ENCODE measurements around the gene MR1.

Gene MR1

DNA sequence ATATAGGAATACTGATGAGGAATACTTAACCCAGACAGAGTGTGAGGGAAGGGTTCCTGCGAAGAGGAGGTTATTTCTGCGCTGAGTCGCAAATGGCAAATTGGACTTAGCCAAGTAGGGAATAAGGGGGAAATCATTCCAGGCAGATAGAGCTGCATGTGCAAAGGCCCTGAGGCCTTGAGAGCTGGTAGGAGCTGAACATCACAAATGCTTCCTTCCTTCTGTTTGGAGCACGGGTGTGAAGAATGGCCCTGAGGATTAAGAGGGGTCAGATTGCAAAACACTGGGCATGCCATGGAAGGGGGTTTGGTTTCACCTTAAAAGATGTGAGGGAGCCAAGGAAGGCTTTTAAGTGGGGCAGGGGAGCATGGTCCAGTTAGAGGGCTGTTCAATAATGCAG lies 67.2 kb downstream of the MR1 start:
- Histone ChIP-seq H3K4me3 (ENCODE audit: low read length, poor library complexity, severe bottlenecking) (no peak overlapping the region), H3K27me3 (ENCODE audit: insufficient read depth, low read length, poor library complexity, severe bottlenecking) (no peaks in the 10 kb centered on the region), H3K36me3 (ENCODE audit: insufficient read depth, low read length) (no peaks in the 10 kb centered on the region), H3K9ac (ENCODE audit: low read depth, low read length, poor library complexity, severe bottlenecking) (peak overlapping the region; percentile 52), H3K4me1 (ENCODE audit: insufficient read depth, low read length, poor library complexity, severe bottlenecking) (peaks cover 54% of the 10 kb centered on the region), H3K4me2 (ENCODE audit: low read depth, low read length, poor library complexity, severe bottlenecking) (no peak overlapping the region), H4K20me1 (ENCODE audit: insufficient read depth, low read length, poor library complexity, severe bottlenecking) (no peaks in the 10 kb centered on the region), H2AFZ (ENCODE audit: low read length) (no peak overlapping the region), H3K9me2 (replicated peaks; ENCODE audit: low read depth, low read length) (no peaks in the 10 kb centered on the region), H3K9me3 (ENCODE audit: insufficient read depth, low read depth, low read length) (no peaks in the 10 kb centered on the region), H3K79me2 (ENCODE audit: insufficient read depth, low read length) (no peaks in the 10 kb centered on the region), H3F3A (ENCODE audit: low read depth) (no peaks in the 10 kb centered on the region)
- no peak for TF ChIP-seq EZH2phosphoT487 (IDR thresholded peaks at IDR 0.05; ENCODE audit: borderline replicate concordance)
- TF ChIP-seq, protein P1, sequence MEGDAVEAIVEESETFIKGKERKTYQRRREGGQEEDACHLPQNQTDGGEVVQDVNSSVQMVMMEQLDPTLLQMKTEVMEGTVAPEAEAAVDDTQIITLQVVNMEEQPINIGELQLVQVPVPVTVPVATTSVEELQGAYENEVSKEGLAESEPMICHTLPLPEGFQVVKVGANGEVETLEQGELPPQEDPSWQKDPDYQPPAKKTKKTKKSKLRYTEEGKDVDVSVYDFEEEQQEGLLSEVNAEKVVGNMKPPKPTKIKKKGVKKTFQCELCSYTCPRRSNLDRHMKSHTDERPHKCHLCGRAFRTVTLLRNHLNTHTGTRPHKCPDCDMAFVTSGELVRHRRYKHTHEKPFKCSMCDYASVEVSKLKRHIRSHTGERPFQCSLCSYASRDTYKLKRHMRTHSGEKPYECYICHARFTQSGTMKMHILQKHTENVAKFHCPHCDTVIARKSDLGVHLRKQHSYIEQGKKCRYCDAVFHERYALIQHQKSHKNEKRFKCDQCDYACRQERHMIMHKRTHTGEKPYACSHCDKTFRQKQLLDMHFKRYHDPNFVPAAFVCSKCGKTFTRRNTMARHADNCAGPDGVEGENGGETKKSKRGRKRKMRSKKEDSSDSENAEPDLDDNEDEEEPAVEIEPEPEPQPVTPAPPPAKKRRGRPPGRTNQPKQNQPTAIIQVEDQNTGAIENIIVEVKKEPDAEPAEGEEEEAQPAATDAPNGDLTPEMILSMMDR (conservative IDR thresholded peaks at IDR 0.05; ENCODE audit: low read length), result no peak

DNA sequence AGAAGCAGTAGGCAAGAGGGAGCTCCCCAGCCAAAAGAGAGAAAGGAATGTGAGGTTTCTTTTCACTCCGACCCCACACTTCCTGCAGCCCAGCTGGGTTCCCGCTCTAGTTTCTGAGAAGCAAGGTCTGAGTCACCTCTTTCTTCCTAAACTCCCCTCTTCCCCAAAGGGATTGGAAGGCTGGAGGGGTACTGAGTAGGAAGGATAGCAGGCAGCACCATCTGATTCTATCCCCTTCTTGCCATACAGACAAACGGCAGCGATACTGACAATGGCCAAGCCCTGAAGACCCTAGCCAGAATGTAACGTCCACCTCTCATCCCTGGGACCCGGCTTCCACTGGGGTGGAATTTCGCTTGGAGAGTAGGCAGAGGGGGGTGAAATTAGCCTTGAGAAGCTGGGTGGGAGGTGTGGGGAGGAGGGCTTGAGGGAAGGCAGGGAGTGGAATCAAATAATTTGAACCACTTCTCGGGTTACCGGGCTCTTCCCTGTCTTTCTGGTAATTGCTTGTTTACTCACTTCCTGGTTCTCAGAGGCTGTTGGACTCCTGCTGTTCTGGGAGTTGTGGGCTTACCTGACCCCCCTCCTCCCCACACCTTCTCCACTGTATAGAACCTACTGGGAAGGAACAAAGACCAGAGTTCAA lies 67.9 kb downstream of the MR1 start:
- no peaks in the 10 kb centered on the region for H3F3A ChIP-seq (ENCODE audit: low read depth)
- peaks cover 57% of the 10 kb centered on the region for H3K4me1 ChIP-seq (ENCODE audit: insufficient read depth, low read length, poor library complexity, severe bottlenecking)

DNA sequence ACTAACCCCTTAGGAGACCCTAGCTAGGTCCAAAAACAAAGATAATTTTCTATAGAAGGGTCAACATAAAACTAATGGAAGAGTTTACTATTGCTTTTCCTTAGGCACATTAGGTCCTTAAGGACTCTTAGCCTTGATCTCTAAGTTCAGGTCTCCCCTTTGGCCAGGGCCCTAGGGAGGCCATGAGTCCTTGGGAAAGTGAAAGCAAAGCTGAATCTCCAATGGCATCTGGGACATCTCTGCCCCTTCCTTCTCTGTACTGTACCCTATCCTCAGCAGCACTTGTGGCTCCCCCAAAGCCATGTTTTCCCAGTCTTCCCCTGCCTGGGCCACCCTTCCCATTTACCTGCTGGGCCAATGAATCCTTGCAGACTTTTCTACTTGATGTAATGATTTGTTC lies 69.1 kb downstream of the MR1 start:
- Histone ChIP-seq H2AFZ (ENCODE audit: low read length) (no peak overlapping the region), H3K9ac (ENCODE audit: low read depth, low read length, poor library complexity, severe bottlenecking) (no peak overlapping the region), H3K9me2 (replicated peaks; ENCODE audit: low read depth, low read length) (no peaks in the 10 kb centered on the region), H3F3A (ENCODE audit: low read depth) (no peaks in the 10 kb centered on the region), H3K4me2 (ENCODE audit: low read depth, low read length, poor library complexity, severe bottlenecking) (peak overlapping the region; percentile 16), H3K4me3 (ENCODE audit: low read length, poor library complexity, severe bottlenecking) (no peak overlapping the region), H3K27me3 (ENCODE audit: insufficient read depth, low read length, poor library complexity, severe bottlenecking) (no peaks in the 10 kb centered on the region), H3K4me1 (ENCODE audit: insufficient read depth, low read length, poor library complexity, severe bottlenecking) (peaks cover 61% of the 10 kb centered on the region), H4K20me1 (ENCODE audit: insufficient read depth, low read length, poor library complexity, severe bottlenecking) (no peaks in the 10 kb centered on the region), H3K79me2 (ENCODE audit: insufficient read depth, low read length) (no peaks in the 10 kb centered on the region), H3K9me3 (ENCODE audit: insufficient read depth, low read depth, low read length) (no peaks in the 10 kb centered on the region), H3K36me3 (ENCODE audit: insufficient read depth, low read length) (no peaks in the 10 kb centered on the region)
- no peak for TF ChIP-seq EZH2phosphoT487 (IDR thresholded peaks at IDR 0.05; ENCODE audit: borderline replicate concordance)
- TF ChIP-seq, protein P1 (conservative IDR thresholded peaks at IDR 0.05; ENCODE audit: low read length), result no peak

More for the DNA sequence above, 67.9 kb downstream of the MR1 start:
- no peaks in the 10 kb centered on the region for H3K79me2 ChIP-seq (ENCODE audit: insufficient read depth, low read length)
- no peaks in the 10 kb centered on the region for H3K9me2 ChIP-seq (replicated peaks; ENCODE audit: low read depth, low read length)
- no peak overlapping the region for H2AFZ ChIP-seq (ENCODE audit: low read length)
- H3K9ac ChIP-seq (ENCODE audit: low read depth, low read length, poor library complexity, severe bottlenecking), result no peak overlapping the region
- no peak for TF ChIP-seq EZH2phosphoT487 (IDR thresholded peaks at IDR 0.05; ENCODE audit: borderline replicate concordance)
- TF ChIP-seq, protein P1 (conservative IDR thresholded peaks at IDR 0.05; ENCODE audit: low read length), result no peak
- H3K9me3 ChIP-seq (ENCODE audit: insufficient read depth, low read depth, low read length), result no peaks in the 10 kb centered on the region
- H3K4me2 ChIP-seq (ENCODE audit: low read depth, low read length, poor library complexity, severe bottlenecking), result no peak overlapping the region
- H4K20me1 ChIP-seq (ENCODE audit: insufficient read depth, low read length, poor library complexity, severe bottlenecking), result no peaks in the 10 kb centered on the region
- no peaks in the 10 kb centered on the region for H3K27me3 ChIP-seq (ENCODE audit: insufficient read depth, low read length, poor library complexity, severe bottlenecking)
- H3K4me3 ChIP-seq (ENCODE audit: low read length, poor library complexity, severe bottlenecking), result no peak overlapping the region
- H3K36me3 ChIP-seq (ENCODE audit: insufficient read depth, low read length), result no peaks in the 10 kb centered on the region
